ENCODE data around the gene TACSTD2. TPM values are rescaled to one million over a fixed set of nuclear protein-coding genes. Genes with fewer than 3 reads are reported as not detected.

TACSTD2 gene
- polyA plus RNA-seq, 3 donors: 3.2 TPM; not detected in 2

GRCh38 chr1:58581641-58582040 is 4.6 kb upstream of the TACSTD2 start:
- peaks cover 3 to 26% of the 10 kb centered on the region in 2 donors for H3K27me3 ChIP-seq (ENCODE audit: control insufficient read depth in 2 of 2, insufficient read depth in 2 of 2, low read length in 2 of 2)
- TF ChIP-seq CTCF (IDR thresholded peaks at IDR 0.05): no peak
- Mint-ChIP-seq H3K36me3 (peaks cover 5 to 10% of the 10 kb centered on the region in 2 donors), H3K27ac (no peak overlapping the region), H3K4me1 (peaks cover 34% of the 10 kb centered on the region), H3K4me3 (no peak overlapping the region), H3K27me3 (ENCODE audit: low read depth in 3 of 3) (peaks cover 18 to 37% (median 34%) of the 10 kb centered on the region in 3 donors), H3K9me3 (peaks cover 0 to 7% (median 4%) of the 10 kb centered on the region in 7 donors)
- H3K4me1 ChIP-seq (ENCODE audit: control insufficient read depth in 1 of 2, insufficient read depth in 2 of 2, low read length in 2 of 2): peaks cover 35 to 62% of the 10 kb centered on the region in 2 donors
- no peak overlapping the region for H2AFZ ChIP-seq (ENCODE audit: insufficient read depth, low read depth, low read length, poor library complexity, severe bottlenecking)
- no peaks in the 10 kb centered on the region for H3K36me3 ChIP-seq (replicated peaks in 1 of 2; ENCODE audit: control insufficient read depth in 1 of 2, insufficient read depth in 2 of 2, low read length in 2 of 2)
- intact Hi-C loops (cut with micrococcal nuclease): no loop called here
- H3K9me3 ChIP-seq (replicated peaks in 1 of 2; ENCODE audit: control insufficient read depth in 1 of 2, insufficient read depth in 1 of 2, low read length in 2 of 2): no peaks in the 10 kb centered on the region
- WGBS (ENCODE audit: insufficient coverage): no CpG with 5 or more reads among the region's 2 CpGs
- H3K79me2 ChIP-seq (ENCODE audit: insufficient read depth, low read length): peaks cover 47% of the 10 kb centered on the region
- no peak overlapping the region for H3K4me2 ChIP-seq (replicated peaks; ENCODE audit: extremely low read depth, low read length, poor library complexity, severe bottlenecking)
- DNase-seq: no peak
- H3K27ac ChIP-seq (ENCODE audit: low read depth in 1 of 2, low read length in 2 of 2): no peak overlapping the region
- no peak overlapping the region for H3K9ac ChIP-seq (ENCODE audit: insufficient read depth, low read length, poor library complexity, severe bottlenecking)
- H4K20me1 ChIP-seq (ENCODE audit: insufficient read depth, low read length): no peaks in the 10 kb centered on the region
- H3K4me3 ChIP-seq (replicated peaks in 1 of 3; ENCODE audit: low read depth in 2 of 3, low read length in 3 of 3): no peak overlapping the region

- H3K4me3 ChIP-seq (replicated peaks in 1 of 3; ENCODE audit: low read depth in 2 of 3, low read length in 3 of 3): no peak overlapping the region
- H3K9me3 ChIP-seq (replicated peaks in 1 of 2; ENCODE audit: control insufficient read depth in 1 of 2, insufficient read depth in 1 of 2, low read length in 2 of 2): no peaks in the 10 kb centered on the region
- H3K79me2 ChIP-seq (ENCODE audit: insufficient read depth, low read length): peaks cover 42% of the 10 kb centered on the region
- no peak overlapping the region for H3K9ac ChIP-seq (ENCODE audit: insufficient read depth, low read length, poor library complexity, severe bottlenecking)
- H3K4me1 ChIP-seq (ENCODE audit: control insufficient read depth in 1 of 2, insufficient read depth in 2 of 2, low read length in 2 of 2): peaks cover 45 to 64% of the 10 kb centered on the region in 2 donors
- H3K4me2 ChIP-seq (replicated peaks; ENCODE audit: extremely low read depth, low read length, poor library complexity, severe bottlenecking): no peak overlapping the region
- H3K27me3 ChIP-seq (ENCODE audit: control insufficient read depth in 2 of 2, insufficient read depth in 2 of 2, low read length in 2 of 2): peaks cover 3 to 41% of the 10 kb centered on the region in 2 donors
- H2AFZ ChIP-seq (ENCODE audit: insufficient read depth, low read depth, low read length, poor library complexity, severe bottlenecking): no peak overlapping the region
- H4K20me1 ChIP-seq (ENCODE audit: insufficient read depth, low read length): no peaks in the 10 kb centered on the region
- Mint-ChIP-seq H3K4me3 (no peak overlapping the region), H3K36me3 (peaks cover 9 to 17% of the 10 kb centered on the region in 2 donors), H3K4me1 (peaks cover 44% of the 10 kb centered on the region), H3K9me3 (peaks cover 0 to 17% (median 8%) of the 10 kb centered on the region in 7 donors), H3K27me3 (ENCODE audit: low read depth in 3 of 3) (peaks cover 31 to 51% (median 45%) of the 10 kb centered on the region in 3 donors), H3K27ac (peak overlapping the region in 1 of 7 donors; percentile 50)
- intact Hi-C loops (cut with micrococcal nuclease): no loop called here
- no peak for TF ChIP-seq CTCF (IDR thresholded peaks at IDR 0.05)
- no CpG with 5 or more reads among the region's 1 CpG for WGBS (ENCODE audit: insufficient coverage)
- no peak overlapping the region for H3K27ac ChIP-seq (ENCODE audit: low read depth in 1 of 2, low read length in 2 of 2)
- no peak for DNase-seq
- H3K36me3 ChIP-seq (replicated peaks in 1 of 2; ENCODE audit: control insufficient read depth in 1 of 2, insufficient read depth in 2 of 2, low read length in 2 of 2): no peaks in the 10 kb centered on the region
Measured at GRCh38 chr1:58580186-58580585, 3.1 kb upstream of the TACSTD2 start.

Data from CD14-positive monocyte (primary cell).